Measurements from ENCODE around the gene KDM4C. TPM values are rescaled to one million over a fixed set of nuclear protein-coding genes. Genes with fewer than 3 reads are reported as not detected.
A peak's percentile ranks its signal among the peaks of the same experiment; 100 is the strongest.

KDM4C gene
- total RNA-seq, 1 donor from 2014 or later = 14.2 TPM

DNA sequence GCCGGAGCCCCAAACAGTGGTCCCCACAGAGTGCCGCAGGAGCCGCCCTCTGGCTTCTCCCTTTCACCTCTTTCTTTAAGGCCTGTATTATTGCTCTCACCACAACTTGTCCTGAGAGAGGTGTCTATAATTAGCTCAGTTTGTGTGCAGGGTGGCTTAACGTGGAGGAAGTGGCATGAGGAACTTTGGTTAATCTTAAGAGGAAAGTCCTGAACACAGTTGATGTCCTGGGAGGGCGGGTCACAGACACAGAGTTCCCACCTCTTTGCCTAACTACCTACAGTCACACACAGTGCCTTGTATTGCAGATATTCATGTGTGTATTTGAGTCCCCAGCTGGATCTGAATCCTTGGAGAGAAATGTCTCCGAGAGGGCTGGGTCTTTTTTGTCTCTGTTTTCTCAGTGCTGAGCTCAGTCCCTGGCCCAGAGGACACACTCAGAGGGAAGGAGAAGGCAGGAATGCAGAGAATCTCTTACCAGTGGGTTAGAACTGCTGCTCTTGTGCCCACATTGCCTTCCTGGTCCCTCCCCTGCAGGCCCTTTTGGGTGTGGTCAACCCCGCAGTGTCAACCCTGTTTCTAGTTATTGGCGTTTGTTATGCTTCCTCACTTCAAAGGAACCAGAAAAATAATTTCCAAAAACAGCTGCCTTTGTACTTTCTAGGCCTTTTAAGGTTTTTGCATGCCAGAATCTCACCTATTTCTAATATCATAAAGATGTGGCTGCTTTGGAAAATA lies 392.5 kb downstream of the KDM4C start:
- ATAC-seq (ENCODE audit: poor library complexity) = no peak
- intact Hi-C loops (cut with DNase I) = no loop called here
- DNase-seq = no peak

- intact Hi-C loops (cut with DNase I) = no loop called here
- DNase-seq = no peak
- no peak for ATAC-seq (ENCODE audit: poor library complexity)
Observed at GRCh38 chr9:7153134-7153533, 395.4 kb downstream of the KDM4C start.

- no peak for DNase-seq
- intact Hi-C loops (cut with DNase I) = no loop called here
- ATAC-seq (ENCODE audit: poor library complexity) = peak; percentile 16
Observed at GRCh38 chr9:7153566-7153965, 395.8 kb downstream of the KDM4C start.

DNA sequence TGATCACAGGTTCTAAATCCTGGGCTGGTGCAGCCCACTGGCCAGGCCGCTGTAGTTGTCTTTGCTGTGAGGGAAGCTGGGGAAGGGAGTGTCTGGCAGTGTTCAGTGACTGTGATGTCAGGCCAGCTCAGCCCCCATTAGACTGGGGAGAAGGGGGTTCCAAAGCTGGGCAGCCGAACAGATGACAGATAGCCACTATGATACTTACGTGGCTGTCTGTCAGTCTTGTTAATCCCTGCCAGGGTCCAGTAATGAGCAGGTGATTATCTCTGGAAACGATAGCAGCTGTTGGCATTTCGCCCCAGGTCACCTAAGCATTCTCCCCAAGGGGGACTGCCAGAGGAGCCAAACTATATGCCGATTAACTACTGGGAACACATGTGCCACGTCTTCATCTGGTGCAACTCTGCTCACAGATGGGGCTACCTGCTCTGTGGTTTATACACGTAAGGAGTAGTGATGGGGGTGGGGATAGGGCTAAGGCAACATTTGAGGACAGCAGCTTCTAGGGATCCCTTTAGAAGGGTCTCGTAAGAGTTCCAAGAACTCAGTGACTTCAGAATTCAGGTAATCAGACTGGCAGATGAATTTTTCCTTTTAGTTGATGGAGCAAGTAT lies 396.3 kb downstream of the KDM4C start:
- DNase-seq = no peak
- peak; percentile 27 for ATAC-seq (ENCODE audit: poor library complexity)
- intact Hi-C loops (cut with DNase I) = no loop called here

GRCh38 chr9:7154650-7155049 lies 396.9 kb downstream of the KDM4C start:
- DNase-seq = no peak
- ATAC-seq (ENCODE audit: poor library complexity) = peak; percentile 21
- intact Hi-C loops (cut with DNase I) = no loop called here

DNA sequence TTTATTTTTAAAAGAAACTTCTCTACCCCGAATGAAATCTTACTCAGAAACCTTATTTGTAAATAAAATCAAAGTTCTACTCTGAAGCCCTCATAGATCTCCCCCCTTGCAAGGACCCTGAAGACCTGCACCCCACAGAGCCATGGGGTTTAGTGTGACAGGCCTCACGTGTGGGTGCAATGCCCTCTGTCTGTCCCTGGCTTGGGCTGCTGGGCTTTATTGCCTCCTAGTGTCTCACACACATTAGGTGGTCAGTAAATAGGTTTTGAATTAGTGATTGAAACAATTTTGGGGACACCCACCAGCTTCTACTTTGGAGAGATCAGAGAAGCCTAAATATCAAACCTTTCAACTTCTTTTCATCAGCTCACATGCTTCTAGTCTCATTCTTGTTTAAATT lies 403.7 kb downstream of the KDM4C start:
- DNase-seq = no peak
- ATAC-seq (ENCODE audit: poor library complexity) = peak; percentile 77
- intact Hi-C loops (cut with DNase I) = no loop called here

GRCh38 chr9:7163932-7164331 lies 406.2 kb downstream of the KDM4C start:
- ATAC-seq (ENCODE audit: poor library complexity) (no peak), DNase-seq (no peak)
- intact Hi-C loops (cut with DNase I) = no loop called here

DNA sequence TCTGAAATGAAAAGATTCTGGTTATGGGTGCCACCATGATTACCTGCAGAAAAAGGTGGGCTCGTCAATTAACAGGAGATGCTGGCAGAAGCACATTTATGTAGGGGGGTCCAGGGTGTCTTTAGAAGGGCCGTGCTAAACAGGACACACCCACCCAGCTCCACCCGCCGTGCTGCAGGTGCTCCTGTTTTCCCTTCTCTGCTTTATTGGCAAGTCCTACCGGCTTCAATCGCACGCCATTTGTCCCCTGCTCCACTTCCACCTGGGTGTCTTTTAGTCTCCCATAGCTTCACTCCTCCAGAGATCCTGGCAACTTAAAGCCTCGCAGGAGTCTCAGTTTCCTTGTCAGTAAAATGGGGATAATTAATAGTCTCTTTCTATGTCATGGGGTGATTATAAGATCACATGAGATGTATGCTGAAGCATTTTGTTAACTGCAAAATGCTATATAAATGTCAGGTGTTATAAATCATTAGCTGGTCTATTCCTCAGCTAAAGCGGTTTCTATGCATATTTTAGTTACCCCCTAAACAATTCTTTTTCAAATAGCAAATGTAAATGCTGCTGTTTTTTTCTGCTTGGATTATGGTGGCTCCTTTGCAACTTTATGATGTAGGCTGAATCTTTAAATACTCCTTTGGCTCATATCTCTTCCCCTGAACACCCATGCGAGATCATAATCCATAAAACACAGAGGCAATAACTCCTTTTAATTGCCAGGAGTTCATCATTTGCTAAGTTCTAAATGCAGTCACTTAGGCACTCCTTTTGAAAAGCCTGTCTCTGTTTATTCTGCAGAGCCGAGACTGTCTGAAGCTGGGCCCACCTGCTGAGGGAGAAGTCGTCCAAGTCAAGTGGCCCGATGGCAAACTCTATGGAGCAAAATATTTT lies 406.9 kb downstream of the KDM4C start:
- no peak for ATAC-seq (ENCODE audit: poor library complexity)
- intact Hi-C loops (cut with DNase I) = no loop called here
- DNase-seq = no peak

GRCh38 chr9:7165331-7165975 lies 407.7 kb downstream of the KDM4C start:
- ATAC-seq (ENCODE audit: poor library complexity) (no peak), DNase-seq (no peak)
- intact Hi-C loops (cut with DNase I) = no loop called here

- DNase-seq (no peak), ATAC-seq (ENCODE audit: poor library complexity) (no peak)
- intact Hi-C loops (cut with DNase I) = no loop called here
Observed at GRCh38 chr9:7166074-7166473, 408.3 kb downstream of the KDM4C start.

GRCh38 chr9:7169717-7170389 lies 412.1 kb downstream of the KDM4C start:
- ATAC-seq (ENCODE audit: poor library complexity) = no peak
- intact Hi-C loops (cut with DNase I) = loop anchor here (10.0 kb wide), 1 partner anchor 75 kb away; no protein-coding TSS in a partner anchor

DNA sequence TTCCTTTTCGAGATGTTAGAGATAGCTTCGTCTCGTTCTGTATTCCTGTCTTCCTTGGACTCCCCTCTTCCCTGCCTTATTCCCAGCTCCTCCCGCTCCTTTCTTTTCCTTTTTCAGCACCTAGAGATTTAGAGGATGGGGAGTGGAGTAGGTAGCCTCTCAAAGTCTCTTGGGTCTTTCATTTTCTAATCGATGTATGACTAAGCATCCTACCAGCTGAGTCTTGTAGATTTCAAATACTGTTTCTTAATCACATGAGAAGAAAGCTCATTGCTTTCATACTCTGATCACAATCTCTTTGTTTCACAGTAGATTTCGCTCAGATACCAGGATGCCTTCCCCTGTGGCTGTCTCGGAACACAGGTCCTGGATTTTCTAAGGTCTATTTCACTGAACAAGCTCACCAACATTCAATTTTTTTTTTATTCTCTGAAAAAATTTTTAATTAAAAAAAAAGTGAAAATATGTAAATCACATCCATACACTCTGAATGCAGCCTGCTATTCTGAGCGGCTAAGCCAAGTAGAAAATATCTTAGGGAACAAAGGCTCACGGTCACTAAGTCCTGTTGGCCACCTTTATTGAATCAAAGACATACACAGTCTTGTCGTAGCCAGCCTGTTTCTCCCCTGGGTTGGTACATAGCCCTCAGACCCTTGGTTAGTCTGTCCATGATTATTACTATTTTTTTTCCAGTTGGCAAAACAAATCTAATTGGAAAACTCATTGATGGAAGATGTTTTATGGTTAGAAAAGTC lies 413.8 kb downstream of the KDM4C start:
- intact Hi-C loops (cut with DNase I) = loop anchor here (10.0 kb wide), 1 partner anchor 77 kb away; no protein-coding TSS in a partner anchor
- DNase-seq = no peak
- no peak for ATAC-seq (ENCODE audit: poor library complexity)

More at GRCh38 chr9:7169717-7170389, 412.1 kb downstream of the KDM4C start:
- no peak for DNase-seq

DNA sequence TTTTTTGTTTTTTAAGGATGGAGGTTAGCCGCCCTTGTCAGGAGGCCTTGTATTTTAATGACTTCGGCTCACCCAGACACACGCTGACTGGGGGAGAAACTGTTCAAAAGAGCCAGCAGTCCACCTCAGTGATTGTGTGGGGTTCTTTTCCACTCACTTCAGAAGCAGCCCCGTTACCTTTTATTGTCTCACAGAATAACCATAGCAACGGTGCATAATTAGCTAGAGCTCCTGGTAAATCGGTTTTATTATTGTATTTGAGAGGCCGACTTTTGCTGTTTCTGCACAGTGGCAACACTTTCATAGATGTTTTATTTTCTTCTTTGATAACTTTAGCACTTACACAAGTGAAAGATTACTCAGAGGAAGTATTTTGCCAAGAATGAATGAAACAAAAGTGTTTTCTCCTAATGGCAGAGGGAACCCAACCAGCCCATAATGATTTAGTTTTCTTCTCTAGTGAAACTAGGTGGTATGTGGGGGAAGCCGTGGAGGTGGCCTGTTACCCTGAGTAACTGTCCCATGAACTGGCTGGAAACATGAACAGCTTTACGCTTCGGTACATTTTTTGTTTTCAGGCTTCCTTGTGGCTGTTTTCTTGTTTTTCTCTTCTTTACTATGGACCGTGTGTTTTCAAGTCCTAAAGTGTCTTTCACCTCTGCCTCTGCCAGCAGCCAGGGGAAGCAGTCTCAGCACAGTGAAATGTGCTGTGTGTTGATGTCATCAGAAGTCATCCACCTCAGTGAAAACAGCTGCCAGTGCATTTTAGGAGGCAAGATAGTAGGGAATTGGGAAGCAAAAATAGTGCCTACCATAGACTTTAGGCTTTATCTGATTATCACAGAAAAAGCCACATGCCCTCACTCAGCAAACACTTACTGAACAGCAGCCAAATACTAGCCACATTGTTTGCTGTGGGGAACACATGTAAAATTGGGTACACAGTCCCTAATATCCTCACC lies 414.7 kb downstream of the KDM4C start:
- DNase-seq = no peak
- ATAC-seq (ENCODE audit: poor library complexity) = peak; percentile 60
- intact Hi-C loops (cut with DNase I) = loop anchor here (10.0 kb wide), 1 partner anchor 78 kb away; no protein-coding TSS in a partner anchor

GRCh38 chr9:7173139-7173538 lies 415.4 kb downstream of the KDM4C start:
- ATAC-seq (ENCODE audit: poor library complexity) (peak; percentile 46), DNase-seq (no peak)
- intact Hi-C loops (cut with DNase I) = loop anchor here (10.0 kb wide), 1 partner anchor 78 kb away; no protein-coding TSS in a partner anchor

DNA sequence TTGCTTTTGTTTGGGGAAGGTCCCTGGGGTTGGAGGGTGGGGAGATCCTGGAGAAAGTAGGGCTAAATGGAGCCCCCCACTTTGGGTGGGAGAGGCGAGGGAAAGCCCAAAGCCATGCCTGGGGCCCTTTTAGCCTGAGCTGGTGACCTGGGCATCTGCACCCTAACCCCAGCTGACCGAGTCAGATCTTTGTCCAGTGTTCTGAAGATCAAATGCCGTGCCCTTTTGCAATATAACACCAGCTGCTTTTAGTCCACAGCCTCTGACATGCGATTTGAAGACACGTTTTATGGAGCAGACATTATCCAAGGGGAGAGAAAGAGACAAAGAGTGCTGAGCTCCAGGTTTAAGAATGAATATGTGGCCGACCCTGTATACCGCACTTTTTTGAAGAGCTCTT lies 416.5 kb downstream of the KDM4C start:
- intact Hi-C loops (cut with DNase I) = loop anchor here (10.0 kb wide), 1 partner anchor 80 kb away; no protein-coding TSS in a partner anchor
- no peak for ATAC-seq (ENCODE audit: poor library complexity)
- DNase-seq = no peak

- ATAC-seq (ENCODE audit: poor library complexity) (no peak), DNase-seq (no peak)
- intact Hi-C loops (cut with DNase I) = loop anchor here (10.0 kb wide), 1 partner anchor 80 kb away; no protein-coding TSS in a partner anchor
Observed at GRCh38 chr9:7174884-7175283, 417.1 kb downstream of the KDM4C start.

All from Right ventricle myocardium superior (tissue), 1 donor.